ENCODE data around the gene CEACAM16.

CEACAM16 gene

GRCh38 chr19:44747739-44748425 is 48.9 kb downstream of the CEACAM16 start:
- intact Hi-C loops (cut with DNase I; ENCODE audit: low total_unique reads) = no loop called here
- Histone ChIP-seq H3K27me3 (no peaks in the 10 kb centered on the region), H3K36me3 (peaks cover 0 to 9% (median 0%) of the 10 kb centered on the region in 3 donors), H3K4me1 (peaks cover 0 to 73% (median 65%) of the 10 kb centered on the region in 4 donors), H3K27ac (peak overlapping the region; percentile 77 to 82), H3K4me3 (peak overlapping the region; percentile 59 to 64), H3K9me3 (no peaks in the 10 kb centered on the region)
- DNase-seq = peak; percentile 73 to 87
- TF ChIP-seq CTCF (IDR thresholded peaks at IDR 0.05) = no peak

DNA sequence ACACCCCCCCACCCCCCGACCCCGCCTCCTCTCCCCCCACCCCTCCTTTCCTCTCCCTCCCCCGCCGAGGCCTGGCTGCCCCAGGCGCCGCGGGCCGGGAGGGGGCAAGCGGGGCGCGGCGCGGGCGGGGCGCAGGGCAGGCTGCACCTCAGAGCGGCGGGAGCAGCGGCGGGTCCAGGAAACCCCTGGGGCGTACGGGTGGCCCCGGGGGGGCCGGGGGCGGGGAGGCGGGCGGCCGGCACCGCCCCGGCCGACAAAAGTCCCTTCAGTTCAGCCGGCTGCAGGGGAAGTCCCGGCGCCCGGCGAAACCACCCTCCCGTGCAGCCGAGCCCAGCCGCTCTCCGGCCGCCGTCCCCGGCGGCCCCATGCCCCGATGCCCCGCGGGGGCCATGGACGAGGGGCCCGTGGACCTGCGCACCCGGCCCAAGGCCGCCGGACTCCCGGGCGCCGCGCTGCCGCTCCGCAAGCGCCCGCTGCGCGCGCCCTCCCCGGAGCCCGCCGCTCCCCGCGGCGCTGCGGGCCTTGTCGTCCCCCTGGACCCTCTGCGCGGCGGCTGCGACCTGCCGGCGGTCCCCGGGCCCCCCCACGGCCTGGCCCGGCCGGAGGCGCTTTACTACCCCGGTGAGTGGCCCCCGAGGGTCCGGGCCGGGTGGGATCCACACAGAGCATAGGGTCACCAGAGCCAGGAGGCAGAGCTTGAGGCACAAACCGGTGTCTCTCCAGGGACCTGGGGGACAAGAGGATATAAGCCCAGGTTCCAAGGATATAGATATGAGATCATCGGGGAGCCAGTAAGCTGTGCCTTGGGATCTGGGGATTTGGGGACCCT is 49.7 kb downstream of the CEACAM16 start, which contains the start of gene BCL3:
BCL3 (plus strand) TSS at position 283 of the 829 bp plus-strand sequence; CDS start at position 366, 83 bp downstream.
- Histone ChIP-seq H3K4me3 (peak within 1 kb of the TSS; percentile 59 to 64), H3K9me3 (no peaks in the 10 kb centered on the region), H3K27me3 (no peaks in the 10 kb centered on the region), H3K4me1 (peaks cover under 1 to 77% (median 68%) of the 10 kb centered on the region in 4 donors), H3K36me3 (peaks cover 0 to 9% (median 0%) of the 10 kb centered on the region in 3 donors), H3K27ac (peak within 1 kb of the TSS; percentile 77 to 82)
- peak; percentile 56 to 85 for DNase-seq
- intact Hi-C loops (cut with DNase I; ENCODE audit: low total_unique reads) = no loop called here
- TF ChIP-seq CTCF (IDR thresholded peaks at IDR 0.05) = no peak

- H3K4me1 ChIP-seq = peaks cover 5 to 83% (median 73%) of the 10 kb centered on the region in 4 donors
- TF ChIP-seq CTCF (IDR thresholded peaks at IDR 0.05) = no peak
- intact Hi-C loops (cut with DNase I; ENCODE audit: low total_unique reads) = no loop called here
These were observed 50.3 kb downstream of the CEACAM16 start for GRCh38 chr19:44749292-44749691.

GRCh38 chr19:44749994-44750393 is 51.0 kb downstream of the CEACAM16 start:
- H3K36me3 ChIP-seq = peaks cover 0 to 9% (median 0%) of the 10 kb centered on the region in 3 donors
- H3K27ac ChIP-seq = peak overlapping the region; percentile 77 to 82
- no peak for TF ChIP-seq CTCF (IDR thresholded peaks at IDR 0.05)
- H3K4me1 ChIP-seq = peaks cover 5 to 84% (median 77%) of the 10 kb centered on the region in 4 donors
- intact Hi-C loops (cut with DNase I; ENCODE audit: low total_unique reads) = no loop called here
- no peak for DNase-seq
- H3K9me3 ChIP-seq = no peaks in the 10 kb centered on the region
- H3K27me3 ChIP-seq = no peaks in the 10 kb centered on the region
- peak overlapping the region; percentile 59 to 64 for H3K4me3 ChIP-seq

More at GRCh38 chr19:44749292-44749691, 50.3 kb downstream of the CEACAM16 start:
- DNase-seq = no peak
- Histone ChIP-seq H3K27ac (peak overlapping the region; percentile 77 to 82), H3K36me3 (peaks cover 0 to 9% (median 0%) of the 10 kb centered on the region in 3 donors), H3K9me3 (no peaks in the 10 kb centered on the region), H3K27me3 (no peaks in the 10 kb centered on the region), H3K4me3 (peak overlapping the region; percentile 59 to 64)

GRCh38 chr19:44752123-44752815 is 53.3 kb downstream of the CEACAM16 start:
- Histone ChIP-seq H3K4me1 (peaks cover 5 to 86% (median 83%) of the 10 kb centered on the region in 4 donors), H3K9me3 (no peaks in the 10 kb centered on the region), H3K36me3 (peaks cover 0 to 18% (median 0%) of the 10 kb centered on the region in 3 donors), H3K27ac (peak overlapping the region in 1 of 2 donors; percentile 5), H3K4me3 (peak overlapping the region in 1 of 2 donors; percentile 49), H3K27me3 (no peaks in the 10 kb centered on the region)
- no peak for DNase-seq
- intact Hi-C loops (cut with DNase I; ENCODE audit: low total_unique reads) = no loop called here
- TF ChIP-seq CTCF (IDR thresholded peaks at IDR 0.05) = no peak

All from tibial artery (tissue), 4 donors.